Globus pallidus (tissue), 1 donor: Measurements from ENCODE around the gene CLDN5.

ENCODE experiments used
- DNase-seq: peaks from one replicate; pipeline ENCODE4 v3.0.0-alpha.2; 2015; ENCODE audit warnings: low spot score

CLDN5 gene

DNA sequence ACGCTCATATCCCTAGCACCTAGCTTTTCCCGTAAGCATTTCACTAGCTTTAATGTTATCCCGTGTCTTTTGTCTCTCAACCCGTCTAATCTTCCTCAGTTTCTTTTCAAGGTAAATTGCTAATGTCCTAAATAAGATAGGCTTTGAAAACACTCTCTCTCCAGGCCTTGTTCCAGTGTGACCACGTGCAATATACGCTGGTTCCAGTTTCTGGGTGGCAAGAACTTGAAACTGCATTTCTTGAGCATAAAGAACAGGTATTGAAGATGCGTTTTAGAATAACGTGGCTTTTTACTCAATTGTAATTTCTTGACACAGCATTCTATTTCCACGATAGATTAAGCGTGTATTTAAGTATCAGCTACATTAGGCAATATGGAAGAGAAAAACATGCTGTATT lies 43.4 kb downstream of the CLDN5 start:
- no peak for DNase-seq

DNA sequence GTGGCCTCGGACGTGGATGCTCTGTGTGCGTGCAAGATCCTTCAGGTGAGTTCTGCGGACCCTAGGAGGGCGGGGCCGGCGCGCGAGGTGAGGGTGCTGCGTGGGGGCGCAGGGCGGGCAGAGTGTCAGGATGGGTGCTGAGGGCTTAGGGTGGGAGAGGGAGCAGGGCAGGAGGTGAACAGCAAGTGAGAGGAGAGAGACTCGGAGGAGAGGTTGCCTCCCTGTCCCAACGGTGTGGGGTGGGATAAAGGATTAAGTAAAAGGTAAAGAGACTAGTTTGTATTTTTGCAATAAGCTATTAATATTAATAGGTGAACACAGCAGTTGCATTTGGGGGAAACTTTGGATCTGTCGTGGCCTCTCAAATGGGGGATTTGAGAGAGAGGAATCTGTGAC lies 44.0 kb downstream of the CLDN5 start:
- DNase-seq, result no peak

- DNase-seq, result peak; percentile 100
Measured at GRCh38 chr22:19479355-19480172, 44.6 kb downstream of the CLDN5 start, which contains the start of gene CDC45. Gene CDC45, plus strand, starts transcription at chr22:19479920. Its CDS starts 49 bp downstream, at chr22:19479969.

- DNase-seq, result peak; percentile 79
Measured at GRCh38 chr22:19478901-19479354, 45.3 kb downstream of the CLDN5 start, which contains the start of gene UFD1. Gene UFD1, minus strand, starts transcription at chr22:19479193. Its CDS starts 108 bp downstream, at chr22:19479085.

DNA sequence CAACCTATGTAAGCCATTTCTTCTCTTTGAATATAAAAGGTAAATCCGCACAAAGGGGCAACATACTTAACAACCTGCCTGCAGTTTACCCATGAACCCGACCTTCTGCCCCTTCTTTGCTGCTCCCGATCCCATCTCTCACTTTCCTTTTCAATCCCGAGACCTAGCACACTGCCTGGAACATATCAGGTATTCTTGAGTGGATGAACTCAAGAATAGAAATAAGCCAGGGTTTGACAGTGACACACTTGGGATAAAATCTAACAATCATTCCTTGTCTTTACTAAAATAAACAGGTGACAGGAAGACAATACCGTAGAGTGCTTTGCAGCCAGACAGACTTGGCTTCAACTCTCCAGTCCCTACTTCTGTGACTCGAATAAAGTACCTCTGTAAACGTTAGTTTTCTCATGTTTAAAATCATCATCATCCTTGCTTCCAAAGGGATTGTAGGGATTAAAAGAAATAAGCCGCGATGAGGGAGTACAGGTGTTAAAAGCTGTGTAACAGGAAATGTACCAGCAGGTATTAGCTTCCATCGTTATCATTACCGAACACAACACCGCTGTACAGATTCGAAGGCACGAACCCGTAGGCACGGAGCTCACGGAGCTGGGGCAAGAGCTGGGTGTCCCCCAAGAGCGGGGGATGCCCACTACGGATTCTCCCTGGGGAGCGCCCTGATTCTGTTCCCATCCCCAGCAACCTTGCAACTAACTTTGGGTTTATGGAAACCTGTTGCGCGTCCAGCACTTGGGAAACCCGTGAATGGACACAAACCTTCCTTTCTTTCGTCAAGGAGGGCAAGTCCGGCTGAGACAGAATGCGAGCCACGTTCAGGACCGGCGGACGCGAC lies 45.9 kb downstream of the CLDN5 start:
- DNase-seq, result no peak

- DNase-seq, result no peak
Measured at GRCh38 chr22:19477321-19478044, 46.7 kb downstream of the CLDN5 start.

DNA sequence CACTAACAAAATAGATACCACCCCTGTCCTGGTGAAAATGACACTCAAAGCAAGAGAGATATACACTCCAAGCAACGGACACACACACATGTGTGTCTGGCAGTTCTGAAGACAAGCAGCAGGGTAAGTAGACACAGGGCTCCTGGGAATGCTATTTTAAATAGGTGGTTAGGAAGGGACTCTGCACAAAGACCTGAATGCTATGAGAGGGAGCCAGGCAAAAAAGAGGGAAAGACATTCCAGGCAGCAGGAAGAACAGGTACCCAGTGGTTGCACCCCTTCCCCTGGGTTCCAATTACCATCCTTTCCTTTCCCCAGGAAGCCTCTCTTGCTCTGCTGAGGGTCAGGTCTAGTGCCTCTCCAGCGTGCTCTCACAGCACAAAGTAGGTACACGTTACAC lies 48.2 kb downstream of the CLDN5 start:
- DNase-seq, result no peak

GRCh38 chr22:19473578-19473977 lies 50.6 kb downstream of the CLDN5 start:
- DNase-seq, result no peak
